CD4-positive, alpha-beta T cell treated with Interleukin-12 subunit alpha and Interleukin-12 subunit beta, for 1 hour (primary cell): ENCODE results near the gene TMCC2.
"Not testable (repeated sequence)": the region's sequence is repeated elsewhere in the genome, so short reads cannot be mapped to it uniquely, and the experiment has no call there.

Source experiments
- DNase-seq: peaks from one replicate; pipeline ENCODE4 v3.0.0-alpha.2; 2020

The TMCC2 gene

GRCh38 chr1:205263580-205264190 is 35.9 kb downstream of the TMCC2 start:
- DNase-seq: no peak

- DNase-seq: no peak
Observed at GRCh38 chr1:205266611-205267305, 39.0 kb downstream of the TMCC2 start.

- DNase-seq: no peak
Observed at GRCh38 chr1:205267306-205267902, 39.7 kb downstream of the TMCC2 start.

- no peak for DNase-seq
Observed at GRCh38 chr1:205268846-205269680, 41.3 kb downstream of the TMCC2 start.

GRCh38 chr1:205269711-205270110 is 42.0 kb downstream of the TMCC2 start:
- no peak for DNase-seq

GRCh38 chr1:205270271-205270670 is 42.5 kb downstream of the TMCC2 start:
- DNase-seq: no peak

- no peak for DNase-seq
Observed at GRCh38 chr1:205270764-205271163, 43.0 kb downstream of the TMCC2 start.

- no peak for DNase-seq
Observed at GRCh38 chr1:205271277-205271676, 43.5 kb downstream of the TMCC2 start.

GRCh38 chr1:205271745-205272144 is 44.0 kb downstream of the TMCC2 start:
- no peak for DNase-seq

GRCh38 chr1:205272536-205272935 is 44.8 kb downstream of the TMCC2 start:
- no peak for DNase-seq

- peak; percentile 87 for DNase-seq
Observed at GRCh38 chr1:205273551-205273982, 45.8 kb downstream of the TMCC2 start.

GRCh38 chr1:205274041-205274691 is 46.4 kb downstream of the TMCC2 start:
- DNase-seq: no peak

GRCh38 chr1:205275133-205275532 is 47.4 kb downstream of the TMCC2 start:
- DNase-seq: peak; percentile 43

GRCh38 chr1:205275916-205276688 is 48.4 kb downstream of the TMCC2 start:
- DNase-seq: no peak

- DNase-seq: no peak
Observed at GRCh38 chr1:205276689-205277065, 48.9 kb downstream of the TMCC2 start.

- DNase-seq: no peak
Observed at GRCh38 chr1:205279986-205280385, 52.2 kb downstream of the TMCC2 start.

- DNase-seq: not testable (repeated sequence)
Observed at GRCh38 chr1:205280666-205281395, 53.1 kb downstream of the TMCC2 start.

GRCh38 chr1:205283270-205284147 is 55.8 kb downstream of the TMCC2 start:
- DNase-seq: no peak

GRCh38 chr1:205284420-205285144 is 56.8 kb downstream of the TMCC2 start:
- DNase-seq: peak; percentile 90
